ENCODE results near the gene NFIB.

Gene NFIB

DNA sequence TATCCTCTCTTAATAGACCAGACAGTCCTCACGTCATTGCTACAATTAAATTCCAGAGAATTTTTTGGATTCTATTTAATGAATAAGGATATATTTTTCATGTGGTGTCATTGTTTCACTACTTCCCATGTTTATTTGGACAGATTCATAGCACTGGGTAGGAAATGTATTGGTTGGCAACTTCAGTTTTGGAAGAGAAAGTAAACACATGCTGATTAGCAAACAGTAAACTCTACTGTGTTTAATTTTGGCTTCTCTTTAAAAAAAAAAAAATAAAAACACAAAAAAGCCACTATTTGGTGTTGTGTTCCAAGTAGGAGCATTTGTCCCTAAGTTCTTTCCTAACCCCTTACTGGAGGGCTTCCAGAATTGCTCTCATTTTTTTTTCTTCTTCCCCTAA, 77.3 kb downstream of the NFIB start:
- DNase-seq, result no peak

DNA sequence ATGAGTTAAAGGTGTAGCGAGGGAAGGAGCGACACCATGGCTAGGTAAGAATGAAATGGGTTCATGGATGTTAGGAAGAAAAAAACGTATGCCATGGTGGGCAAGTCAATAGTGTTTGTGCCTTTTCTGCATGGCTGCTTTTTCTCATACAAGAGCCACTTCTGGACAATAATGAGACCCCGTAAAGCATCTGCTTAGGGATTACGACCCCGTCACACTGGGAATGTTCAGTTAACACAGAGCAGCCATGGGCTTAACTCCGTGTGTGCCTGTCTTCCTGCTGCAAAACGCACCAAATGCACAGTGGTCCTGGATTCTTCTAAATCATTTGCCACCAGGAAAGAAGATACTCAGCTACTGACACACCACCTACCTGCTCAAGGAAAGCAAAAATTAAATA, 81.8 kb downstream of the NFIB start:
- no peak for DNase-seq

DNA sequence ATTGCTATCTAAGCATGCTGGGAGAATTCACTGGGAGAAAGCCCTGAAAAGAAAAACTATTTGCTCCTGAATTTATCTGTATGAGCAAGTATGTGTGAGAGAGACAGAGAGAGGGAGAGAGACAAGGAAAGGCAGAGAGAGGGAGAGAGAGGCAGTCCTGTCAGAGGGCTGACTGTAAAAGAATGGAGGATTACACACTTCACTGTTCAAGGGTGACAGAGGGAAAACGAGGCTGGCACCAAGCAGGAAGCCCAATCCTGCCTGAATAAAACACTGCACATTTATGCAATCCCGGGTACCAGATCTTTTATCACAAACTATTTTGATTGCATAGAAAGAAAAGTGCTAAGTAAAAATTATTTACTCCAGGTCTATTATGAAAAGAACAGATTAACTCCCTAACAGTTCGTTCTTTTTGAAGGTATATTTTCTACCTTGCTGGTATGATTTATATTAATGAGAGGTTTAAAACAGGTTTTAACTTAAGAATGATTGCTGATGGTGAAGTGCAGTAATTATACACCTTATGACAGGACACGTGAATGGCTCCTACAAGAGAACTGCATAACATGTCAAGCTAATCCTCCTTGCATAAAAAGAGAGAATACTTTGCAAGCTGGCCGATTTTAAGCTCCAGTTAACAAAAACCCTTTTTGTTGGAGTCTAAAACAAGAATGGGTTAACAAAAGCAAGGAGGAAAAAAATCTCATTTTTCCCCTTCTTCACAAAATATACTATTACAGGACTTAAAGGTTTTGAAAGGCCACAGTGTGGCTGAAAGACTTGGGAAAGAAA, 82.5 kb downstream of the NFIB start:
- DNase-seq, result no peak

DNA sequence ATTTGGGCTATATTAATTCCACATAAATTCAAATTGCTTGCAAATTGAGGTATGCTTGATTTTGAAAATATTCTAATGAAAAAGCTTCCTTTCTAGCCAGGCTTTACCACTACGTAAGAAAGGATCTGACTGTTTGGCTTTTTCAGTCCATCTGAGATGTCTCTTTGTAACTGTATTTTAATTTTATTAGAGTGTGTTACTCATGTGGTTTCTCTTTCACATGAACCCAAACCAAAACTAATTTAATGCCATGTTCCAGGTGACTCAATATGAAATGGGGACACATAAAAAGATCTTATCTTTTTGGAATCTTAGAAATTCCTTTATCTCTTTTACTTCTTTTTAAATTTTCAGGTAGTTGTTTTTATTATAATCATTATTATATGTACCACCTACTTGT, 85.3 kb downstream of the NFIB start:
- DNase-seq, result no peak

DNA sequence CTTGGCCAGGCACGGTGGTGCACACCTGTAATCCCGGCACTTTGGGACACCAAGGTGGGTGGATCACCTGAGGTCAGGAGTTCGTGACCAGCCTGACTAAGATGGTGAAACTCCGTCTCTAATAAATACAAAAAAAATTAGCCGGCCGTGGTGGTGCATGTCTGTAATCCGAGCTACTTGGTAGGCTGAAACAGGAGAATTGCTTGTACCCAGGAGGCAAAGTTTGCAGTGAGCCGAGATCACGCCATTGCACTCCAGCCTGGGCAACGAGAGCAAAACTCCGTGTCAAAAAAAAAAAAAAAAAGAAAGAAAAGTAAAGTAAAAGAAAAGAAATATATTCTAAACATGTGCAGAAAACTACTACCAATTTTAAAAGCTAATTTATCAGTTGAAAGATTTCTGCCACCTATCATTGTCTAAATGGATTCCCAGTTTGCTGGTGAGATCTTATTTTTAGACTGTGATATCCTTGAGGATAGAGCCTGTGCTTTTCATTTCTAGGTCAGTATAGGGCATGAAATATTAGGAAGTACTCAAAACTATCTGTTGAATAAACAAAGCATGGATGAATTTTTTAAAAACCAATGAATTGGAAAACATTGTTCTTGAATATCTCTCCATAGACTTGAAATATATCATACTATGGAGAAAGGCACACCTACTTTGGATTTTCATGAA, 86.9 kb downstream of the NFIB start:
- no peak for DNase-seq

DNA sequence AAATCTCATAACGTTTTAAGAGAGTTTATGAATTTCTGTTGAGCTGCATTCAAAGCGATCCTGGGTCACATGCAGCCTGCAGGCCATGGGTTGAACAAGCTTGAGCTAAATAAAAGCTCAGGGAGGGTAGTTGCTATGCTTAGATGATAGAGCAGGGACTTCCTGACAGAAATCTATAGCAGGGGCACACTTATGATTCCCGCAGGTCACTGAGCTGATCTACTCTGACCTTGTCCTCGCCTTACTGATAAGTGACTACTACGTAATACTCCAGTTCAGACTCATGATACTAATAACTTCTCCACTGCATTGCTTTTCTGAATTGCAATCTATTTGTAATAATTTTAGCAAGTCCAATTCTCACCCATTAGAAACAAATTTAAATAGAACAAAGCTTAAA, 90.9 kb downstream of the NFIB start:
- DNase-seq, result no peak

DNA sequence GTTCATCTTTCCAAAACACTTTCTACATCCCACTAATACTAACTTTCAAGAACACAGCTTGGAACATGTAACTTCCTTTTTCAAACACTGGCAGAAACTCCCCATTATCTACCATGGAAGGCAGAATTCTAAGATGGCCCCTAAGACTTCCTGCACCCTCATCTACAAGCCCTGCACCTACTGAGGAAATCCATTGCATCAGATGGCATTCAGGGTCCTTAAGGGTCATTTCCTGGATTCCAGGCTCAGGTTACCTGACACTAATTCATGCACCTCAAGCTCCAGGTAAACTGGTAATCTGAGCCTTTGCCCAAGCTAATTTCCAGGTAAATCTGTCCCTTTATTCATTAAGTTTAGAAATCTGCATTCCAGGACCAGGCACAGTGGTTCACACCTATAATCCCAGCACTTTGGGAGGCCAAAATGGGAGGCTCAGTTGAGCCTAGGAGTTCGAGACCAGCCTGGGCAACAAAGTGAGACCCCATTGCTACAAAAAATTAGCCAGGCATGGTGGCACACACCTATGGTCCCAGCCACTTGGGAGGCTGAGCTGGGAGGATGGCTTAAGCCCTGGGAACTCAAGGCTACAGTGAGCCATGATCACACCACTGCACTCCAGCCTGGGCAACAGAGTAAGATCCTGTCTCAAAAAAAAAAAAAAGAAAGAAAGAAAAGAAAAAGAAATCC, 91.6 kb downstream of the NFIB start:
- DNase-seq, result no peak

DNA sequence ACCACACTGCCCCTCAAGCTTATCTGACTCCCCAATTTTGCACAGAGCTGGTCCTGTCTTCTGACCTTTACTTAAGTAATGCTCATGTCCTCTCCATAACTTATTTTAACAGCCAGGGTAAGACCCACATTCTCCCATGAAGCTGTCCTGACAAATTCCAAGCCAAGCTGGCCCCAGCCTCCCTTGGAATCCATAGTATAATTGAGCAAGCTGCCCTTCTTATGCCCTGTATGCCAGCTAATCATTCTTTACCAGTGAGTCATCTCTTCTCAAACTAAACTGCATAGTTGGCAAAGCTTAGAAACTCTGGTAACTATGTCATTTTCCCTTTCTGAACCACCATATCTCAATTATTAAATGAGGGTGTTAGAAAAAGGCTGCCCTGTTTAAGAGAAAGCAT, 92.4 kb downstream of the NFIB start:
- no peak for DNase-seq

DNA sequence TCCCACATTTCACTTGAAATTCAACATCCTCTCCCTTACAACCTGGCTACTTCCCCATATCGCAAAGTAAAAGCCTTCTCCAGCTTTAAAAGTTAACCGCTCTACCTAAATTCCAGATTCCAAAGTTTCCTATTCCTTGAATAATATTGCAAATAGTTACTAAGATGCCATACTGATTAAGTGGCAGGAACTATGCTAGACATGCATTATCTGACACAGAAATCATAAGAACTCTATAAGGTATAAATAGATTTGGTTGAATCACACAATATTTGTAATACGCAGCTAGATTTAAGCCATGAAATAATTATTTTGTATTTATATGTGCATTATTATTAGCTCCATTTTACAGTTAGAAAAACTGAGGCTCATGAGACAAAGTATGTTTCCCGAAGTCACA, 92.8 kb downstream of the NFIB start:
- DNase-seq, result no peak

DNA sequence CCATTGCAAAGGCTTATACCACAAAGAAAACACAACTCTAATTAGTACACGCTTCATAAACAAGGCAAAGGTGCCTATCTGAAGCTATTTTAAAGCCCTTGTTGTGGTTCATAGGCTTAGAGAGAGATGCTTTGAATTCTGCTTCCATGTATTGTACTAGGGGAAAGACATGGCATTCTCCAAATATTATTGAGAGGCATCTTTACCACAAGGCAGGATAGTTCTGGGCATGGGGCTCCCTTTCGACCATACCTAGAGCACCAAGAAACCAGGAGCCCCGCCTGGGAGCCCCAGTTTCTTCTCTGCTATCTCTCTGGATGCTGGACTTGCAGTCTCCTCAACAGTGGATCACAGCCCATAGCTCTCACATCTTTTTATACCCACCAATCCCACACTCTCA, 93.7 kb downstream of the NFIB start:
- no peak for DNase-seq

DNA sequence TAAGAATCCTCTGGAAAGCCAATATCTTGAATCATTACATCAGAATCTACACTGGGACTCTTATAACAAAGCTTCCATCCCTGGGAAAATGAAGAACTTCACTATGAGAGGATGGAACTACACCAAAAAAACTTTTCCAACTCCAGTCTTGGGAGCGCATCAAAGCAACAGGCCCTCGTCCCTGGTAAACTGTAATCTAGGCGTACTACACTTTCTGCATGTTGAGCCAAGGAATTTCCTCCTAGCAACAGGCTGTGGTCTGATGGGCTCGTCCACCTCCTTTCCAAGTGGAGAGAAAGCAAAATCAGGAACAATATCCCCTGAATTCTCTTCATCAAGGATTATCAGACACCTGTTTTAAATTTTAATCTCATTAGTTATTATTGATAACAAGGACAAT, 94.1 kb downstream of the NFIB start:
- no peak for DNase-seq

DNA sequence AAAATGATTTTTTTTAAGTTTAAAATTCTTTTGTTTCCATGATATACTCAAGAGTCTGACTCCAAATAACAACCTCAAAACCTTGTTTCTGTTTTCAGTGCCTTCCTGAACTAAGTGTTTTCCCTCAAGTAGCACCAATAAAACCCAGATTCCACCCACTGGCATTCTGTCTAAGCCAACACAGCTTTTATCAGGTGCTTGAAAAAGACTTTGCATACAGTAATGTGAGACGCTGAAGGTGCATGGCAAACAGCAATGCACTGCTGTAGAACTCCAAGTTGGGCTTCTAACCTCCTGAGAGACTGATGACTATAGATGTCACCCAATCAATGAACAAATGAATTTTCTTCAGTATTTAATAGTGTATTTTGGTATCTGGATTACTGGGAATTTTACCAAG, 95.7 kb downstream of the NFIB start:
- no peak for DNase-seq

DNA sequence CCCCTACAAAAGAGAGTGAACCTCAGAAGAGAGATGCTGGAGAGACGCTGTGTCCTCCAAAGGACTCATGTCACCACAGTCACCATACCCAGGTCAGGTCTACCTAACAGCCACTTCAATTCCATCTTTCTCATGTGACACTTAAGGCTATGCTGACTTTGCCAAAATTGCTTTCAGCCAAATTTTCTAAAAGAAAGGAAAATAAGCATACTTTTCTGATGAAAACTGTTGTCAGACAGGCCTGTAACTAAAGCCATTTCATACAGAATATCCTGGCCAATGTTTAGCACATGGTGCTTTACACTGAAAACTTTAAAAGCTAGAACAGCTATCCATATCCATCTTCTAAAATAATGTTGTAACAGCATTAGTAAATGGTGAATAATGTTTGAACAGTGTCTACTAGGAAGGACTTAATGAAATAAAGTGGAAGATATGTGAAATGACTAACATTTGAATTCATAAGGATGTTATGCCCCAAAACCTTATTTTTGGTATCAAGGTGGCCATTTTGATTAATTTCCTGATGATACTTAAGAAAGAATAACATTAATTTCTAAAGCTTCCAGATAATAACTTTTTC, 97.2 kb downstream of the NFIB start:
- no peak for DNase-seq

DNA sequence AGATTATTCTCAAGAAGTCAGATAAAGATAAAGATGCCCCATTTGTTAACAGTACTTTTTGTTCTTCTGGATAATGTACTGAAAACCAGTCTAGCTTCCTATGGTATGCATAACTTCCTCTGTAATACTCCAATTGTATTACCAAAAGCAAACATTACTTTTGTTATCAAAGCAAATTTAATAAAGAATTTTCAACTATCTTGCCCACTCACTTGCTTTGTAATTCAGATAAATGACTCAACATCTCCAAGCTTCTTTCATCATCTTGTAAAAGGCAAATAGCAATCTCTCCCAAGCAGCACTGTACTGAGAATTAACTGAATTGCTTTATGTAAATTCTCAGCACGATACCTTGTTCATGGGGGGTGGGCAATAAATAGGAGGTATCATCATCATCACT, 98.3 kb downstream of the NFIB start:
- DNase-seq, result no peak

DNA sequence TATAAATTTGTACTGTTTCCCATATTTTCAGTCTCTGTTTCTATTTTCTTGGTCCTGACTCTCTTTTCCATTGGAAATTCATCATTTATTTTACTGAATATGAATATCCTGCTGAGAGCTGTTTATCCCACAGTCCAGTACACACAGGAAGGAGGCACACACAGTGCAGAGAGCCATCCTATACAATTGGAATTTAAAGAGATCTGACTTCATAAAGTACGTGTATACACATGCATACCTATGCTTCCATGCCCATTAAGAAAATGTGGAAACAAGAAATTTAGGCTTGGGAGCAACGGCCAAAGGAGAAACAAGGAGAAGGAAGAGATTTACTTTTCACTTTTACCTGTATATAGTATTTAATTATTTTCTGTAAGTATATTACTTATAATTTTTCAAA, 99.2 kb downstream of the NFIB start:
- DNase-seq, result no peak

DNA sequence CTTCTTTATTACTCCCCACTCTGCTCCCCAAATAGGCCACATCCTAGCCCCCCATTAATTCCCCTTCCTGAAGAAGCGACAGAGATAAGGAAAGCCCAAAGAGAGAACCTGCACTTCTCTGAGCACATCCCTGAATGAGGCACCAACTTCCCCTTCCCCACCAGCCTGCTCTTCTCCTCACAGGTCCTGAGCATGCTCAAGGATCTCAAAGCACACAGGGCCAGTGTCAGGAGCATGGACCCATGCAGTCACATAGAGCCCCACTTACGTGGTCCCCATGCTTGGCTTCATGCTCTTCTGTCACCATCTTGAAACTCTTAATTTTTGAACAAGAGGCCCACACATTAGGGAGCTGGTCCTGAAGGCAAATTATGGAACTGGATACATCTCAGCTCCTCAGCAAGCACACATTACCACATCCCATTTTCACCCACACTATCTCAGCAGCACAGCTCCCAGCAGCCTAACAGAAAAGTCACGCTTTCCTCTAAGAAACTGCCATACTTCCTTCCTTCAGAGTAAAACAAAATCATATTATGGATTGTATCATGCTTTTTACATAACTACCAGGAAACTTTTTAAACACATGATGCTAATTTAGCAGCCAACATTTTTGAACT, 99.8 kb downstream of the NFIB start:
- DNase-seq, result no peak

DNA sequence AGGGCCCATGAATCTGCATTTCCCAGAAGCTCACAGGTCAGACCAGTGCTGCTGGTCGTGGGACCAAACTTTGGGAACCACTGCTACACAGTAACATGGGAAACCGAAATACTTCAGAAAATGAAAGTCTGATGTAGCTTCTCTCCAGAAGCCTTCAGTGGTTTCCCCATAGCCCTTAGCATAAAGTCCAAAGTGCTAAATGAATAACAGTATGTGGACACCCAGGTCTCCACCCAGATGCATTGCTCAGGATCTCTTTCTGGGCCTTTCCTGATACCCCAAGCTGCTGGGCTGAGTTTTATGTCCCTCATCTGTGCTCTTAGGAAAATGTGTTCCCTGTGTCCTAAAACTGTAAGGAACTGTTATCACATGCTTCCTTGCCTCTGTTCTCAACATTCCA, 100.4 kb downstream of the NFIB start:
- no peak for DNase-seq

DNA sequence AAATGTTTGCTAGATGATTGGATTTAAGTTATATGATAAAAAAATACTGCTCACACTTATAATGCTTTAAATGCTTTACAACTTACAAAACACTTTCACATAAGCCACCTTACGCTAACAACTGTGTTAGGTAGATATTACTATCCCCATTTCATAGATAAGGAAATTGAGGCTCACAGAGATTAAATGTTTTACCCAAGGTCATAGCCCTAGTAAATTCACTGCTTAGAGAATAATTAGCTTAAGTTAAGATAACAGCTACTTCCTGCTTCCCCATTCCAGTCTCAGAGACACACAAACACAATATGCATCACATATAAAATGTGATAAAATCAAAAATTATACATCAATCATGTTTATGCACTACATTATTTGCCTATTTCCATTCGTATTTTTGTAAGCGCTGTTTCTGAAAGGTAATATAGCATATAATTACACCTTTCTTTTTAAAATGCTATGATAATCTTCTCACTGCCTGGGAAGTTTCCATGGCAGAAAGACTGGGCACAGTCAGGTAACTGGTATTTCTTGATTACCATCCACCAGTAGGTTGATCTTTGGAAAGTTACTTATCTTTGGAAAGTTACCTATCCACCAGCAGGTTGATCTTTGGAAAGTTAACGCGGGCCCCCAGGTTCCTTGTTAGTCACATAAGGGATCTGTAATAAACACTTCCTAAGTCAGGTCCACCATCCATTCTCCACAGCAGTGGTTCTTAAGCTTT, 101.1 kb downstream of the NFIB start:
- no peak for DNase-seq

DNA sequence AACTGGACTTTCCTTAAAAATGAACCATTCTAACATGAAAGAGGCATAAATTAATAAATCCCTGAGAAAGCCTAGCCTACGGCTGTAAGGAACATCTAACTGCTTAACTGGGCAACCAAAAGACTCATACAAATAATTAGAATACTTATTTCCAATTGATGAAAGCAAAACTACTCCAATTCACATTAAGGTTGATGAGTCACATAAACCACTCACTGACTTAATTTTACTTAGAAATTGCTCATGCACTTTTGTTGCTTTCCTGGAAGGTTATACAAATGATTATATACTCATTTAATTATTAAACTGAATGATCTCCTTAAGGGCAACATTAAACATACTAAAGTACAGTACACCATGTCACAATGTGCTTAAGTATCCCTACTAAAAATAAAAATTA, 101.9 kb downstream of the NFIB start:
- DNase-seq, result no peak

DNA sequence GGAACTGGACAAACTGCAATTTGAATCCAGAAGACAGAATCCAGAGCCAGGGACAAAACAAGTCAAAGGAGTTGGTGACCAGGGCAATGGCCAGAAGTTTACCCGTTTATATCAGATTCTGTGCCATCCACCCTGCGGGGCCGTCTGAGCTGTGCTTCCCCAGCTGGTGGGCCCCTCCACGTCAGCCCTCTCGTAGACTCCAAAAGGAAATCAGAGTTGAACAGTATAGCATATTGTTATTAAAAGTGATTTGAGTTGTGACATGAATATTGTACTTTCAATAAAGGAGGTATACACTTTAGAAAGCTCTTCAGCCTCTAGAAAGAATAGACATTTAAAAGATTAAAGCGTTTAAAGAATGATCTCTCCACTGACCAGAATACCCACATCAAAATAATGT, 102.4 kb downstream of the NFIB start:
- no peak for DNase-seq

DNA sequence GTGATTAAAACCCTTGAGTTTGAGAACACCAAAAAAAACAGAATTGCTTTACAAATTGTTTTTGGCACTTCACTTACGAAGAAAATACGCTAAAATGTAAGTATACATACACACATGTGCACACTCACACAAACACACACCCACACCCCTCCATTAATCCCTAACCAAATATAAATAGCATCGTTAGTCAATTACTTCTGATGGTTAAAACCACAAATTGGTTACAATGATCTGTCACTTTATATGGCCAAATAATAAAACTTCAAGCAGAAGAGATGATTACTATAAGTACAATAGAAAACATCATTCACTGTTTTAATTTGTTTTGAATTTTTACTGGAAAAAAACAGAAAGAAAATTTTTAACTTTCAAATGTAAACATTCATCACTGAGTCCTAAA, 103.5 kb downstream of the NFIB start:
- DNase-seq, result no peak
